CD4-positive, alpha-beta T cell treated with Interleukin-4 for 1 hour (primary cell): Measurements from ENCODE around the gene TANC2.

Experiments used
- DNase-seq, 2 donors: peaks; one replicate each; pipeline ENCODE4 v3.0.0-alpha.2; 2020 to 2022

TANC2 gene

DNA sequence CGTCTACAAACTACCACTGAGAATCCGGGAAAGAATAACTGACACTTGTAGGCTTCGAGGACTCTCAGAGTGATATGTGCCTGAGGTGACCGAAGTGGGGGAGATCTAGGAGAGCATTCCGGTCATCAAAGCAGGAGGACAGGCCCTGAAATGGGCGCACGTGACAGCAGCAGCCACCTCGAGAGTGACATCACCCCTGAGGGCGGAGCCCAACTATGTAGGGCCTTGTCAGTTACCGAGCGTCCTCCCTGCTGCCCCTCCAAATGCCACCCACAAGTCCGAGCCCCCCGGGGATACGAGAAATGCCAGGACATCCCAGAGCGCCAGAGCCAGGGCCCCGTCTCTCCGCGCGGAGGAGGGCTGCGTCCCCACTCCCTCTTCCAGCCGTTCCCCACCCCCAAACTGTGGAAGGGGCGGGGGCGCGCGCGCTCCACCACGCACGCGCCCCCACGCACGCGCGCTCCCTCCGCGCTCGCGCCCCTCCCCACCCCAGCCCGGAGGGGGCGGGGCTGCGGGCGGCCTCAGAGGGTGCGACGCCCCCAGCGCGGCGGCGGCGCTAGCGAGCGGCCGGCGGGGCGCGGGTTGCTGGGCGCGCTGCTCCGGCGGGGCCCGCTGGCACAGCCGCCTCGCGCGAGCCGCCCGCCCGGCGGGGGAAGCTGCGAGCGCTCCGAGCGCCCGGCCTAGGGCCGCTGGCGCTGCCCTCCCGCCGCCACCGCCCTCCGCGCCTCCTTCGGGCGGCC lies at the start of gene TANC2:
TANC2 (plus strand) TSS at position 550 of the 740 bp plus-strand sequence. CDS start 43,325 bp downstream, outside the sequence.
- DNase-seq, result peak; percentile 90 to 91

DNA sequence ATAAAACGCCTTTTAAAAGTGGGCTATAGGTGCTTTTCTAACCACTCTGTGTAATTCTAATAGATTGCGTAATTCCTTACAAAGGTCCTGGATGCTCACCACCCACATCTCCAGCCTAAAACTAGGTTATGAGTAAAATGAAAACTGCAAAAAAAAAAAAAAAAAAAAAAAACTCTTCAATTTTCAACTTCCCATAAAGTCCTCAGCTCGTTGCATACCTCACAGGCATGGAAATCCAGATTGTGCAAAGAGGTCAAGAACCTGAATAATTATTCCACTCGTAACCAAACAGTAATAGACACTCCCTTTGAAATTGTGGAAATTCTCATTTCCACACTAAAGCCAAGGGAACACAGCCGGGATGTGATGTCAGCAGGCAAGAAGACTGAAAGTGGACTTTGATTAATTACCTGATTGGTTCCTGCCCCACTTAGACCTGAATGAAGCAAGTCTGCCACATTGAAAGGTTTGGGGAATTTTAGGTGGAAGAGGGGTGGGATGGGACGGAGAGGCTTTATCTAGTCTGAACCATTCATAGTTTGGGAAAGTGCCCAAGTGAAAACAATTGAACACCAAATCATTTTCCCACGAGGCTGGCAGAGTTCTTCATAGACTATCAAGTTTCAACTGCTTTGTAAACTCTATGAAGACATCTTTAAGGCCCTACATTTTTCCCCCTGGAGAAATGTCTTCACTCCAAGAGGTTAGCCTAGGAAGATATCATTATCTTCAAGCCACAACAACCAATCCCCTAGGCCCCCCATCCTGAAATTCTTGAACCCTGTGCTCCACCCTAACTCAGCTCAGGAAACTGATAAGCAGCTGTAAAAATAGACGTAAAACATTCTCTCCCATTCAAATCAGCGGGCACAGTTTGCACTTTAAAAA lies 49.1 kb upstream of the TANC2 start:
- no peak for DNase-seq

DNA sequence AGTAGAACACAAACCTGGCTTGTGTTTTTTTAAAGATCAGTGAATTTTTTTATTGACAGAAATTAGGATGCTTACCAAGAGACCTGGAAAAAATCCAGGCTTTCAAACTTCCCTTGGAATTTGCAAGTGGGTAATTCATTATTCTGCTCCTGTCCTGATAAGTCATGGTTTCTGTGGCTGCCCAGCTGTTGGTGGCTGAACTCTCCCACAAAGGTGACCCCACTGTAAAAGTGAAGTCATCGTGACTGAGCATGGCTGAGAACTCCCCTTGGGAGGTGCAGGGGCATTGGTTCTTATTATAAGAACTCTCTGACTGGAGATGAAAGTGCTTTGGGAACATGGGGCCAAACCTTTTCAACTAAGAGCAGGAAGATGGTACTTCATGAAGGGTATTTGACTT lies 46.6 kb upstream of the TANC2 start:
- DNase-seq, result no peak

DNA sequence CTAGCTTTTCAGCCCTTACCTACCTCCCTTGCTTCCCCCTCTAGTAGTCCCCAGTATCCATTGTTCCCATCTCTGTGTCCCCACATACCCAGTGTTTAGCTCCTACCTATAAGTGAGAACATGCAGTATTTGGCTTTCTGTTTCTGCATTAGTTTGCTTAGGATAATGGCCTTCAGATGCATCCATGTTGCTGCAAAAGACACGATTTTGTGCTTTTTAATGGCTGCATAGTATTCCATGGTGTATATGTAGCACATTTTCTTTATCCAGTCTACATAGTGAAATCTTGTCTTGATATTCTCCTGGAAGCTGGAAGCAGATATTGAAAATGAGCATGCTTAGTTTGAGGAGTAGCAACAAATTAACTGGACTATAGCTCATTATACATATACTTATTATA lies 45.7 kb upstream of the TANC2 start:
- no peak for DNase-seq

DNA sequence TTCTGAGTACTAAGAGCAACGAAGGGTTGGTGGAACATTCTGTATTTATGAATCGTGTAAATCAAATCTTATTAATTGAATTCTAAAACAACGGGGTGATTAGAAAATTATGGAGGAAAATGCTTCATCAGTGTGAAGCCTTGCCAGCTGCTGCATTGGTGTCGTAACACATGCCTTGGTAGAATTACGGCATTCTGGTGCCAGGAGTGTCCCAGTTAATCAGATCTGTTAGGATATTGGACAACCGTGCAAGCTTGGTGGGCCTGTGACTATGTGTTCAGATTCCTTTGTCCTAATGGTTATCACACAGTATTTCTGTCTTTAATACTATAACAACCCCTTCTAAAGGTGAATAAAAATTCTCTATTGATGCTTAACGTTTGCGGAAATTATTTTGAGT lies 44.2 kb upstream of the TANC2 start:
- no peak for DNase-seq

DNA sequence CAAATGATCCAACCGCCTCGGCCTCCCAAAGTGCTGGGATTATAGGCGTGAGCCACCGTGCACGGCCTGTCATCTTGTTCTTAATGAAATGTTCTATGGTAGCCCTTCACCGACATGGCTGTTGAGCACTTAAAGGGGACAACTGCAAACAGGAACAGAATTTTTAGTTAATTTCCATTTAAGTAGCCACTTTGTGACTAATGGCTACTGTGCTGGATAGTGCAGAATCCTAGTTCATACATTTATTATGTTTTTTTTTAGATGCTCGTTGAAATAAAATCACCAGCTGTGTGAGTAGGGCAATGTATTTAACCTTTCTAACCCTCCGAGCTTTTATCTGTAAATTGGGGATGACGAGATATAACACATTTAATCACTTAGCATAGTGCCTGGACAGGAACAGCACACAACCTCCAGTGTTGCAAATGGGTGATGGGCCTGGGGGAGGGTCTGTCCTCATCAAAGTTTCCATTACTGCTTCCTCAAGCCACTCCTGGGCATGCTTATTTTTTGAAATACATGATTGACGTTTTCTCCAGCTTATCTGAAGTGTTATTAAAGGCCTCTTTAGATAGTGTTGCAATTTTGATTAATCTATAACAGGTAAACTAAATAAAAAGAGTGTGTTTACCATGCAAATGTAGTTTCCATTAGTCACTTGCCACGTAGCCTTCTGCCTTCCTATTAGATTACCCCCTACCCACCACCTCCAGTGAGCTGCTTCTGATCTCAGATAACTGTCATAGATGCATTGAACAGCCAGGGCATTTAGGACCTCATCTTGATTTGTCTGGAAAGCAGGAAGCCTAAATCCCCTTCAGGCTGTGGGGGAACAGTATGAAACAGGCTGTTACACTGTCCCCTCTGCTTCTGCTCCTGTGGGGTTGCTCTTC lies 42.5 kb upstream of the TANC2 start:
- DNase-seq, result no peak

DNA sequence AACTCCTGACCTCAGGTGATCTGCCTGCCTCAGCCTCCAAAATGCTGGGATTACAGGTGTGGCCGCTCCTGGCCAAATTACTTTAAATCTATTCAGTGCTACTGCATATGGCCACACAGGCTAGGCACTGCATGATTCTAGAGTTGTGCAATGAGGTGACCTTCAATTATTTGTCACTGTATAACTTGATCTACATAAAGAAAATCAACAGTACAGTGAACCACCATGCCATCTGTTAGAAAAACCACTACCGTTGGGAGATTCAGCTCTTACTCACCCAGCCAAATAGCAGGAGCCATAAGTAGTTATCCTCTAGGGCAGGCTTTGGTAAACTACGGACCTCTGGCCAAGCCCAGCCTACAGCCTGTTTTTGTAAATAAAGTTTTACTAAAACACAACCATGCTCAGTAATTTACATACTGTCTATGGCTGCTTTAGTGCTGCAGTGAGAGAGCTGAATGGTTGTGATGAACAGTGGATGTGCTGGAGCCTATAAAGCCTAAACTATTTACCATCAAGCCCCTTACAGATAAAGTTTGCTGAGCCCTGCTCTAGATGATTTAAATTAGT lies 40.7 kb upstream of the TANC2 start:
- no peak for DNase-seq

DNA sequence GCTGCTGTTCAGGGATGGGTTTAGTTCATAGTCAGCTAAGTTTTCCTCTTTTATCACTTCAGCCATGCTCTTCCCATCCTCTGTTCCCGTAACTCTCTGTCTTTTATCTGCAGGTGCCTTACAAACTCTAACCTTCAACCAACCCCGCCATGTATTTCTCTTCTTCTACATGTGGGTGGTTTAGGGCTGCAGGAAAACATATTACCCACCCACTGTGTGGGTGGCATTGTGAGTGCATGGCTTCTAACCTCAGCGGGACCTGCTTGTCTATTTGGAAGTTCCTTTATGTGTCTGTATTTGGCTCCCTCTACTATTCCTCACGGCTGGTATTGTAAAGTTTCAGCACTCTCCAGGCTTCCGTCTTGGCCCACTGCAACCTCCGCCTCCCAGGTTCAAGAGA lies 39.0 kb upstream of the TANC2 start:
- DNase-seq, result no peak

DNA sequence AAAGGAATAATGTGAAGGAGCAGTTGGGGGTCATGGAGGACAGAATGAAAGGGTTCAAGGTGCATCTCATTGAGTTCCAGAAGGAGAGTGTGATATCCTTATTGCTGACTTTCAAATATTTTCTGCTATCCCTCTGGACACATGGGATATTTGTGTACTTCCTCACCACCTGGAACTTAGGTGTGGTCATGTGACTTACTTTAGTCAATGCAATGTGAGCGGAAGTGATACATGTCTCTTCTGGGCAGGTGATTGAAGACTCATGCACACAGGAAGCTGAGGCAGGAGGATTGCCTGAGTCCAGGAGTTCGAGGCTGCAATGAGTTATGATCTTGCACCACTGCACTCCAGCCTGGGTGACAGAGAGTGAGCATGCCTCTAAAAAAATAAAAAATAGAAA lies 36.7 kb upstream of the TANC2 start:
- DNase-seq, result no peak

DNA sequence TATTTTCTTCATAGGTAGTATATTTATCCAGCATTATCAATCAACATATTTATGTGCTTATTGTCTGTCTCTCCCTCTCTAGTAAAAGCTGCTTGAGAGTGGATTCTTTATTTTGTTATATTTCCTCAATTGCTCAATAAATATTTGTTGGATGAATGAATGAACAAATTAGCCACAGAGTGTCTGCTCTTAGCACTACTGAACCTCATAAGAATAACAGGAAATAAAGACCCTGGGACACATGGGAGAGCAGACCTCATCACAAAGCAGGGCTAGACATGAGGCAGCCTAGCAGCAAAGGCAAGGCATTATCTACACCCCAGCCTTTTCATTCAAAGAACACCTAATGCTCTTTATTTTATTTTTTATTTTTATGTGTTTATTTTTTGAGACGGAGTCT lies 34.9 kb upstream of the TANC2 start:
- DNase-seq, result no peak

DNA sequence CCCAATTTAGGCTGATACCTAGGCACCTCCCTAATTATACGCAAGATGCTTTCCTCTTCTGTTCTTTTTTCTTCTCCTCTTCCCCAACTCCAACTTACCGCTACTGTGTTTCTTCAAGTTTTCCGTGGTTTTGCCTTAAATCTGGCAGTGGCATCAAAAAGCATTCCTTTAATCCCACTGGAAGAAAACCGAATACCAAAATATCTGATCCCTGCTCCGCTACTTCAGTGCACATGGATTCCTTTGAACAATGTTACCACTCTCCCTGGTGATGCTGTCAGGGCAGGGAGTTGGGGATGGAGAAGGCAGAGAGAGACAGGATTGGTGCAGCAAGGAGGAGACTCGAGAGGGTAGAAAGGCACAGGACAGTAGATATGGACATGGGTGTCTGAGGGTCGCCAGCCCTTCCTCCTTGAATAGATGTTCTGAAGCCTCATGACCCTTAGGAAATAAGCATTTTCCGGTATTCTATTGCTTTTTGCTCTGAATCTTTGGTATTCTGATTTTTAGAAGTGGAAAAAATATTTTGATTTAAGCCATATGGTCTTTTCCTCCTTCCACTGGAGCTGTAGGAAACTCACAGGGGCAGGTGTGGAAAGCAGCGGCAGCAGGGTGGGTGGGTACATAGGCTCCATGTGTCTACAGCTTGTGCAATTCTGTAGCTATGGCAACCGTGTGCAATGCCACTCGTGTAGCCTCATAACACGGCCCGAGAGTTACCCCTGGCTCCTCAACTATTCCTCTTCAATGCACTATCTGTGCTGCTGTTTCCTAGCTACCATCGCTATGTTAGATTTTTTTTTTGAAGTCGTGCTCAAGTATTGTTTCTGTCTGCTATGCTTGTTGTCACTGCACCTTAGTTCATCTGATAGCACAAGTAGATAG lies 32.3 kb upstream of the TANC2 start:
- no peak for DNase-seq

DNA sequence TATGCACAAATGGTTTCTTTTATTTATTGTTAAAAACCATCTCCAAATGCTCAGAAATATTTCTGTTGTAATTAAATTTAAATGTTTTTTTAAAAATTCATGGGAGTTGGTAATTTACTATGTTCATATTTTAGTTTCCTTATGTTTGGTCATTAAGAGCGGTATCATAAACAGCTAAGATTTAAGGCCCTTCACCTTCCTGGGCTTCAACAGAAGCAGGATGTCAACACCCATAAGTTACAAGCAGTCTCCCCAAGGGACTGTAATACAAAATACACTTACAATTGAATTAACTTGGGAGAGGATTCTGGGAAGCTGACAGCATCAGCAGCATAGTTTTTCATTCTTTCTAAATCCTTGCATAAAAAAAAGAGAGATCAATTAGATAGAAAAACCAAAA lies 30.9 kb upstream of the TANC2 start:
- no peak for DNase-seq

DNA sequence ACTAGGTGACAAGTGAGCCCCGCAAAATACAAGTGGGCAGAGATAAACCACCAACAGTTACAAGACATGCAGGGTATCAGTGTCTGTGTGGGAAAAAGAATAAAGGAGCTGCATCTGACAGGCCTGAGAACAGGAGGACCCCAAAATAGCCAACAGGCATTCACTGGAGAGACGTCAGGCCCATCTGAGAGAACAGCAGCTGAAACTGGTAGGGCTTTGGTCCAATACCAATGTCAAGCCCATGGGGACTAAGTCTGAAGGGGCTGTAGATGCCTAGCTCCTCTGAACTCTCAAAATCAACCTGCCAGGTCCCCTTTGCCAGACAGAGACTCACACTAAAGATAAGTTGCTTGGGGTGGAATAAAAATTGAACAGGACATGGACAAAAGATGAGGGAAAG lies 30.5 kb upstream of the TANC2 start:
- DNase-seq, result no peak

DNA sequence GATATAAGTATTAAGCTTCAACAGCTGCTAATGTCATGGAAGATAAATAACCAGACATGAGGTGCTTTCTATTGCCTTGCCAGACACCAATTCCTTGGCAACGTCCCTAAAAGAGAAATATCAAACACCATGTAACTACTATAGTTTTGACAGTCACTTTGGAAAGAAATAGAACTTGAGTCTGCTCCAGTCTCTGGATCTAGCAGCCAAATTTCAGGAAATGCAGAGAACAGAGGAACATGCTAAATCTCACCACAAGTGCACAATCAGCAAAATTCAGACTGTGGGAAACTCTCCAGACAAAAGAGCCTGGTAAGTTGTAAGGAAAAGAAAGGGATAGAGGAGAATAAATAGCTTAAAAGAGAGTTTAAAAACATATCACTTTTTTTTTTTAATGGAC lies 28.4 kb upstream of the TANC2 start:
- DNase-seq, result no peak

DNA sequence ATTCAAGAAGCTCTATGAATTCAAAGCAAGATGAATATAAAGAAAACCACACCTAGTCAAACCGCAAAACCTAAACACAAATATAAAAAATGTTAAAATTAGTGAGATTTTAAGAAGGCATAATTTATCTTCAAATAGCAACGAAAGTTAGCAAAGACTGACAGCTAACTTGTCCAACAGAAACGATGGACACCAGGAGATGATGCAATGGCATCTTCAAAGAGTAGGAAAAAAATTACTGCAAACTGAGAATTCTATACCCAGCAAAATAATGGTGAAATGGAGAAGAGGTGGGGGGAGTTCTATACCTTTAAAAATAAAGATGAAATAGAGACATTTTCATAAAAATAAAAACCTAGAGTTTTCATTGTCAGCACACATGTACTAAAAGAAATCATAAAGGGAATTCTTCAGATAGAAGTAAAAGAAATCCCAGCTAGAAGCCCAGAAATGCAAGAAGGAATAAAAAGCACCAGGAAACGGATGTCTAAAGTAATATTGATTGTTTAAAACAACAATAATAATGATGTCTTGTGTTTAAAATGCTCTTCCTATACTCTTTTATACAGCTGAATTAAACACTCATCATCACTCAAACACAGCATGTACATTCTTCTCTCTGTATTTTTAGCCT lies 24.6 kb upstream of the TANC2 start:
- no peak for DNase-seq

DNA sequence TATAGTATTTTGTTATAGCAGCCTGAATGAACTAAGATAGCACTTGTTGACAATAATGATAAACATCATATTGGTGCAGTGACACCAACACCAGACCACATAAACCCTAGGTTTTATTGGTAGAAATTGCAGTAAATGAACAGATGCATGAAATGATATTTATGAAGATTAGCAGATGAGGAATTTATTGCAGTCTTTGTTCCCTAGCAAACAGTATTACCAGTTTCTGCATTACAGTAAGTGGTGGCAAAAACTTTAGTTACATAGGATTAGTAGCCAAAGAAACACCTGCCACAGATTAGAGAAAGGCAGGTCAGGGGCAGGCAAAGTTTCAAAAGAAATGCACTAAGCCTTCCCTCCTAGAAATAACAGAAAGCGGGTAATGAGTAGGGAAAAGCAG lies 17.7 kb upstream of the TANC2 start:
- DNase-seq, result no peak

DNA sequence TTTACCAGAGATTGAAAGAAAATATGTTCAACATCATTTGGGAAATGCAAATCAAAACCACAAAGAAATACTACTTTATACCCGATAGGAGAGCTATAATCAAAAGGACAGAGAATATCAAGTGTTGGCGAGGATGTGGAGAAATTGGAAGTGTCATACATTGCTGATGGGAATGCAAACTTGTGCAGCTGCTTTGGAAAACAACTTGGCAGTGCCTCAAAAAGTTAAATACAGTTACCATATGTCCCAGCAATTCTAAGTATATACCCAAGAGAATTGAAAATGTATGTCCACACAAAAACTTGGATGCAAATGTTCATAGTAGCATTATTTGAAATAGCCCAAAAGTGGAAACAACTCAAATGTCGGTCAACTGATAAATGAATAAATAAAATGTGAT lies 17.0 kb upstream of the TANC2 start:
- no peak for DNase-seq

DNA sequence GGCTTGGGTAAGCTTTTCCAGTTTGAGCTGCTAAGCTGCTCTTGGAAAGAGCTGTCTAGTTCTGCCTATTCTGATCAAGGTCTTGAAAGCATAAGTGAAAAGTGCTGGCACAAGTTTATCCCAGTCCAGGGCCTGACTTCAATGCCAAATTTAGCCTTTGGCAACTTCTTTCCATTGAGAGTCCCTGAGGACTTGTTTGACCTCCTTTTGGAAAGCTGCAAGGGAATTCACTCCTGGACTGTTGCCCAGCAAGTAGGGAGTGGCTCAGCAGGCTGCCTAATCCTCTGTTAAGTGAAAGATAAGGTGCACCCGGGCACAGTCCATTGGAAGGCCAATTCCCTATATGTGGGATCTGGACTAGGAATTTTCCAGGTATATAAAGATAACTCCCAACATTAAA lies 16.0 kb upstream of the TANC2 start:
- DNase-seq, result no peak

DNA sequence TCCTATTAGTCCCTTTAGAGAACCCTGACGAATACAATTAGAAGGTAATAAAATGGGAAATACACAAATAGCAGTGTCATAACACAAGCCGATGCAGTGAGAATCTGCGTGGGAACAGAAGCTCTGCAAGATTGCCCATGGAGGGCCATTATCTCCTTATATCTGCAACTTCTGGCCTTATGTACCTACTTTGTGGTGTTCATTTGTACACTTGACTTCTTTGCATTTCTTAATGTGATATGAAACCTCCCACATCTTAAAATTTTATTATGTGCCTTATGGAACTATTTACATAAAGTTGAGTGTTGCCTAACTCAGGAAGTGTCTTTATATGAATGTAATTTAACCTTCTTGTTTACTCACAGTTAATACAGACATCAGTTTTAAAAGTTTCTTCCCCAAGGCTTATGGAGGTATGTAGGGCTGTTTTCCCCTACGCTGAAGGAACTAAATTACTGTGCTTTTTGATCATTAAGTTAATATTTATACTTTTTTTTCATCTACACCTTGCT lies 10.1 kb upstream of the TANC2 start:
- DNase-seq, result no peak

DNA sequence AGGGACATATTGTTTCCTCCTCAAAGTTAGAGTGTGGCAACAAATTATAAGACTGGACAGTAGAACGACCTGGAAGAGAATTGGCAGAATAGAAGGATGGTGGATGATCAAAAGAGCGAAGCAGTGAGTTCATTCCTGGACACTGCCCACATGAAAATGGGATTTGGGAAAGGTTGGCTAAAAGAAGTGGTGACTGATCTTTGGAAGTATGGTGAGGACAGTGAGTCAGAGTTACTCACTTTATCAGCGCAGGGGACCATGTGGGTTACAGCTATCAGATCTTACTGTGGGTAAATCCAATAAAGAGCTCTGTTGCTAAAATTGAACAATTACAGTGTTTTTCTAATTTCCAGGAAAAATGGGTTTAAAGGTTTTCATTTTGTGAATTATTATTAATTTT lies 2.7 kb upstream of the TANC2 start:
- no peak for DNase-seq

DNA sequence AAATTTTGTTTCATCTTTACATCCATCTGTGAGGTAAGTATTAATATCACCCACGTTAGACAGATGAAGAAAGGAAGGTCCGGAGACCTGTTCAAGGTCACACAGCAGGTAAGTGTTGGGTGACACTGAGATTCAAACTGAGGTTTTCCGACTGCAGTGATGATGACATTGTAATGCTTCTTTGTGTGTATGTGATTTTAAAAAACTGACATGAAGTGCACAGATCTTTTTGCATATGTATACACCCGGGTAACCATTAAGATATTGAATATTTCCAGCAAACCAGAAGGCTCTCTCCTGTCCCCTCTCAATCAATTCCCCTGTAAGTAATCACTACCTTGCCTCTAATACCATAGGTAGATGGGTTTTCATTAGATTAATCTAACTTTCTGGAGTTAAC lies 1.5 kb upstream of the TANC2 start:
- DNase-seq, result no peak
